H9 (cell line): ENCODE measurements around the gene HECTD2. TPM values are rescaled to one million over a fixed set of nuclear protein-coding genes. Genes with fewer than 3 reads are reported as not detected.

Experiments
- DNase-seq: peaks from one replicate; pipeline ENCODE4 v3.0.0-alpha.2; 2017
- H2AFZ ChIP-seq: one replicate; pipeline ENCODE4 v1.6.1; 2013; ENCODE audit warnings: mild to moderate bottlenecking, low read length, control low read depth, moderate library complexity
- H2AK5ac ChIP-seq: 2 replicates; pipeline ENCODE4 v1.6.1; 2013; ENCODE audit warnings: low read length, control low read depth, mixed read lengths; ENCODE audit not compliant: insufficient read length
- H2BK120ac ChIP-seq: one replicate; pipeline ENCODE4 v1.6.1; 2013; ENCODE audit warnings: low read depth, mild to moderate bottlenecking, low read length, control low read depth, inconsistent platforms; ENCODE audit not compliant: poor library complexity, severe bottlenecking
- H2BK12ac ChIP-seq: 2 replicates; pipeline ENCODE4 v1.6.1; 2013; ENCODE audit warnings: low read length, control low read depth, mixed read lengths, low read depth; ENCODE audit not compliant: insufficient read length
- H2BK15ac ChIP-seq: 2 replicates; pipeline ENCODE4 v1.6.1; 2013; ENCODE audit warnings: low read depth, low read length, control low read depth
- H2BK20ac ChIP-seq: one replicate; pipeline ENCODE4 v1.6.1; 2013; ENCODE audit warnings: low read depth, mild to moderate bottlenecking, low read length, control low read depth, inconsistent platforms; ENCODE audit not compliant: poor library complexity, severe bottlenecking
- H2BK5ac ChIP-seq: 2 replicates; pipeline ENCODE4 v1.6.1; 2013; ENCODE audit warnings: low read length, control low read depth, mixed read lengths; ENCODE audit not compliant: insufficient read length
- H3K14ac ChIP-seq: 2 replicates; pipeline ENCODE4 v1.6.1; 2013; ENCODE audit warnings: low read length, control low read depth; ENCODE audit not compliant: insufficient read depth
- H3K18ac ChIP-seq: 2 replicates; pipeline ENCODE4 v1.6.1; 2013; ENCODE audit warnings: low read depth, mild to moderate bottlenecking, mixed read lengths, low read length, control low read depth; ENCODE audit not compliant: insufficient read length
- H3K23ac ChIP-seq: 2 replicates; pipeline ENCODE4 v1.6.1; 2013; ENCODE audit warnings: low read length, control low read depth, mixed read lengths, low read depth; ENCODE audit not compliant: insufficient read length
- H3K23me2 ChIP-seq: 2 replicates; pipeline ENCODE4 v1.6.1; 2013; ENCODE audit warnings: low read depth, mild to moderate bottlenecking, mixed read lengths, low read length, control low read depth; ENCODE audit not compliant: insufficient read length, poor library complexity, severe bottlenecking
- H3K27ac ChIP-seq: 2 replicates; pipeline ENCODE4 v1.5.1; 2013; ENCODE audit warnings: low read length, control low read depth, mixed read lengths, low read depth; ENCODE audit not compliant: insufficient read length
- H3K27me3 ChIP-seq: 2 replicates; pipeline ENCODE4 v1.6.1; 2013; ENCODE audit warnings: low read length, control low read depth, inconsistent platforms; ENCODE audit not compliant: insufficient read depth
- H3K4ac ChIP-seq: 2 replicates; pipeline ENCODE4 v1.6.1; 2013; ENCODE audit warnings: low read depth, mild to moderate bottlenecking, control low read depth, inconsistent platforms, low read length, moderate library complexity
- H3K4me1 ChIP-seq: 2 replicates; pipeline ENCODE4 v1.6.1; 2013; ENCODE audit warnings: low read length, control low read depth, inconsistent platforms; ENCODE audit not compliant: insufficient read depth
- H3K4me2 ChIP-seq: 2 replicates; pipeline ENCODE4 v1.6.1; 2013; ENCODE audit warnings: low read length, control low read depth, mixed read lengths; ENCODE audit not compliant: insufficient read length, insufficient read depth
- H3K56ac ChIP-seq: 2 replicates; pipeline ENCODE4 v1.6.1; 2013; ENCODE audit warnings: low read depth, mild to moderate bottlenecking, mixed read lengths, low read length, control low read depth; ENCODE audit not compliant: insufficient read length
- H3K79me1 ChIP-seq: 2 replicates; pipeline ENCODE4 v1.6.1; 2013; ENCODE audit warnings: low read depth, mild to moderate bottlenecking, moderate library complexity, low read length, control low read depth, inconsistent platforms; ENCODE audit not compliant: insufficient read depth, poor library complexity, severe bottlenecking
- H3K79me2 ChIP-seq: 2 replicates; pipeline ENCODE4 v1.6.1; 2013; ENCODE audit warnings: low read length, control low read depth, inconsistent platforms; ENCODE audit not compliant: insufficient read depth
- H3K9ac ChIP-seq: 2 replicates; pipeline ENCODE4 v1.6.1; 2013; ENCODE audit warnings: low read length, control low read depth, mixed read lengths; ENCODE audit not compliant: insufficient read length; ENCODE audit errors: extremely low read depth
- H3K9me3 ChIP-seq: one replicate; pipeline ENCODE4 v1.6.1; 2013; ENCODE audit warnings: low read depth, low read length, inconsistent platforms; ENCODE audit not compliant: control insufficient read depth
- H3T11ph ChIP-seq: one replicate; pipeline ENCODE4 v1.6.1; 2013; ENCODE audit warnings: mild to moderate bottlenecking, low read length, control low read depth, inconsistent platforms
- H4K20me1 ChIP-seq: one replicate; pipeline ENCODE4 v1.6.1; 2013; ENCODE audit not compliant: control insufficient read depth, insufficient read length, insufficient read depth
- H4K5ac ChIP-seq: 2 replicates; pipeline ENCODE4 v1.6.1; 2013; ENCODE audit warnings: low read depth, mild to moderate bottlenecking, mixed read lengths, low read length, control low read depth; ENCODE audit not compliant: insufficient read length
- H4K8ac ChIP-seq: replicated peaks from 2 replicates; pipeline ENCODE4 v1.6.1; 2013; ENCODE audit warnings: low read length, control low read depth, mixed read lengths, low read depth; ENCODE audit not compliant: insufficient read length
- H4K91ac ChIP-seq: 2 replicates; pipeline ENCODE4 v1.6.1; 2013; ENCODE audit warnings: low read depth, mild to moderate bottlenecking, moderate library complexity, mixed read lengths, low read length, control low read depth; ENCODE audit not compliant: insufficient read length
- H3K27ac Mint-ChIP-seq, 3 experiments: 2 replicates in 2 of 3; 3 replicates in 1 of 3; pipeline ENCODE4 v1.8.0; 2020 to 2021; ENCODE audit warnings: mixed read lengths in 3 of 3, mild to moderate bottlenecking in 1 of 3, moderate library complexity in 1 of 3
- H3K27me3 Mint-ChIP-seq: 2 replicates; pipeline ENCODE4 v1.8.0; 2021; ENCODE audit warnings: low read depth, mild to moderate bottlenecking, moderate library complexity, mixed read lengths
- H3K36me3 Mint-ChIP-seq, 3 experiments: 2 replicates in 2 of 3; 3 replicates in 1 of 3; pipeline ENCODE4 v1.8.0; 2020 to 2021; ENCODE audit warnings: low read depth in 3 of 3, mixed read lengths in 3 of 3; ENCODE audit not compliant: insufficient read depth in 1 of 3
- H3K4me1 Mint-ChIP-seq, 2 experiments: 2 replicates each; pipeline ENCODE4 v1.8.0; 2020; ENCODE audit warnings: mixed read lengths in 2 of 2
- H3K4me3 Mint-ChIP-seq, 2 experiments: 2 replicates in 1 of 2; 3 replicates in 1 of 2; pipeline ENCODE4 v1.8.0; 2020 to 2021; ENCODE audit warnings: mild to moderate bottlenecking in 2 of 2, mixed read lengths in 2 of 2, moderate library complexity in 1 of 2
- H3K9me3 Mint-ChIP-seq, 2 experiments: 2 replicates in 1 of 2; 3 replicates in 1 of 2; pipeline ENCODE4 v1.8.0; 2020; ENCODE audit warnings: mild to moderate bottlenecking in 2 of 2, mixed read lengths in 2 of 2, moderate library complexity in 1 of 2
- WGBS: extraction: QIAGEN DNeasy Blood & Tissue Kit; methylation state at CpG from one replicate; pipeline ENCODE4 v1.1.7; 2013; ENCODE audit warnings: missing lambda C conversion rate, low lambda C conversion rate, mixed read lengths; ENCODE audit not compliant: insufficient read length; ENCODE audit errors: extremely low coverage; 5-methylcytosine and 5-hydroxymethylcytosine counted together
- total RNA-seq: library from RNA; stranded (reverse); gene quantifications from 2 replicates; pipeline ENCODE4 v1.2.1, GENCODE V29; 2021
- TF ChIP-seq, protein P1 (sequence below): fragments of 200-600 bp; sonication (generic); conservative IDR thresholded peaks from 3 replicates; pipeline ENCODE4 v1.8.0; 2021; ENCODE audit warnings: antibody characterized with exemption, mild to moderate bottlenecking

Gene HECTD2
- total RNA-seq, 1 experiment from 2014 or later: 13.4 TPM

- Histone ChIP-seq H2BK5ac (no peak overlapping the region), H4K8ac (no peak overlapping the region), H3K4me1 (no peaks in the 10 kb centered on the region), H3K79me1 (no peaks in the 10 kb centered on the region), H2BK12ac (no peak overlapping the region), H2BK120ac (no peak overlapping the region), H3K4me2 (no peak overlapping the region), H3K4ac (no peak overlapping the region), H3K27ac (no peak overlapping the region), H3K9me3 (no peaks in the 10 kb centered on the region), H4K20me1 (no peaks in the 10 kb centered on the region), H3K23me2 (no peaks in the 10 kb centered on the region), H3K23ac (no peak overlapping the region), H3K27me3 (no peaks in the 10 kb centered on the region), H2BK20ac (no peak overlapping the region), H4K5ac (no peak overlapping the region), H3K18ac (no peak overlapping the region), H3K14ac (no peak overlapping the region), H3K9ac (no peak overlapping the region), H2AK5ac (no peak overlapping the region), H3K79me2 (no peaks in the 10 kb centered on the region), H2AFZ (no peak overlapping the region), H3T11ph (no peak overlapping the region), H3K56ac (no peak overlapping the region), H2BK15ac (no peak overlapping the region), H4K91ac (no peak overlapping the region)
- peaks cover 0 to 8% of the 10 kb centered on the region in 2 experiments; a peak in 1 of 5 replicates for H3K9me3 Mint-ChIP-seq
- TF ChIP-seq, protein P1, sequence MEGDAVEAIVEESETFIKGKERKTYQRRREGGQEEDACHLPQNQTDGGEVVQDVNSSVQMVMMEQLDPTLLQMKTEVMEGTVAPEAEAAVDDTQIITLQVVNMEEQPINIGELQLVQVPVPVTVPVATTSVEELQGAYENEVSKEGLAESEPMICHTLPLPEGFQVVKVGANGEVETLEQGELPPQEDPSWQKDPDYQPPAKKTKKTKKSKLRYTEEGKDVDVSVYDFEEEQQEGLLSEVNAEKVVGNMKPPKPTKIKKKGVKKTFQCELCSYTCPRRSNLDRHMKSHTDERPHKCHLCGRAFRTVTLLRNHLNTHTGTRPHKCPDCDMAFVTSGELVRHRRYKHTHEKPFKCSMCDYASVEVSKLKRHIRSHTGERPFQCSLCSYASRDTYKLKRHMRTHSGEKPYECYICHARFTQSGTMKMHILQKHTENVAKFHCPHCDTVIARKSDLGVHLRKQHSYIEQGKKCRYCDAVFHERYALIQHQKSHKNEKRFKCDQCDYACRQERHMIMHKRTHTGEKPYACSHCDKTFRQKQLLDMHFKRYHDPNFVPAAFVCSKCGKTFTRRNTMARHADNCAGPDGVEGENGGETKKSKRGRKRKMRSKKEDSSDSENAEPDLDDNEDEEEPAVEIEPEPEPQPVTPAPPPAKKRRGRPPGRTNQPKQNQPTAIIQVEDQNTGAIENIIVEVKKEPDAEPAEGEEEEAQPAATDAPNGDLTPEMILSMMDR: no peak
- no peak overlapping the region for H3K4me3 Mint-ChIP-seq
- H3K4me1 Mint-ChIP-seq: no peaks in the 10 kb centered on the region
- no peak overlapping the region for H3K27ac Mint-ChIP-seq
- no CpG with 5 or more reads among the region's 2 CpGs for WGBS
- H3K36me3 Mint-ChIP-seq: peaks cover 0 to 12% (median 0%) of the 10 kb centered on the region in 3 experiments; a peak in 3 of 7 replicates
- no peak for DNase-seq
- H3K27me3 Mint-ChIP-seq: no peaks in the 10 kb centered on the region
Measured at GRCh38 chr10:91513598-91514424, 103.7 kb downstream of the HECTD2 start.
